ENCODE measurements around the gene ARPC3. TPM values are rescaled to one million over a fixed set of nuclear protein-coding genes. Genes with fewer than 3 reads are reported as not detected.
"Not testable (repeated sequence)": the region's sequence is repeated elsewhere in the genome, so short reads cannot be mapped to it uniquely, and the experiment has no call there.

ARPC3 gene
- total RNA-seq, 1 donor from 2014 or later, result 230 TPM

DNA sequence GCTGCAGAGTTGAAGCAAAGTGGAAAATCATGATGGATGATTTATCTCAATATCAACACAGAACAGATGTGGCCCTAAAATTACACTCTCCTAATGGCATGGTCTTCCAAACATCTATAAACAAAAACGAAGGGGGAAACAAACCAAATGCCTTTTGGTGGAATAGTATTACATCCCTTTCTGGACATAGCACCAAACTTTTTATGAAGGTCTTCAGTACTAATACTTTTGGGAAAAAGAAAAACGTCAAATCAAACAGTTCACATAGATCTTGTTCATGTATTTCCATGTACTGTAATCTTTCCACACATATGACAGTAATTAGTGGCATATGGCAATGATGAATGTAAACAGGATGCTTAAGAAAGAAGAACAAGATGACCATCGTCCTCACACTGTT is 23.7 kb downstream of the ARPC3 start:
- H3K27me3 Mint-ChIP-seq (ENCODE audit: unreplicated experiment), result no peaks in the 10 kb centered on the region
- H3K4me1 Mint-ChIP-seq (ENCODE audit: unreplicated experiment), result no peaks in the 10 kb centered on the region
- no peak overlapping the region for H3K27ac Mint-ChIP-seq (ENCODE audit: unreplicated experiment)
- no peak overlapping the region for H3K4me3 Mint-ChIP-seq (ENCODE audit: unreplicated experiment)
- no peak for DNase-seq (ENCODE audit: low spot score)
- no peaks in the 10 kb centered on the region for H3K9me3 Mint-ChIP-seq (ENCODE audit: unreplicated experiment)
- H3K36me3 Mint-ChIP-seq (ENCODE audit: low read depth, unreplicated experiment), result no peaks in the 10 kb centered on the region
- no peak for TF ChIP-seq CTCF (IDR thresholded peaks at IDR 0.05; ENCODE audit: unreplicated experiment)

GRCh38 chr12:110424237-110424636 is 25.9 kb downstream of the ARPC3 start:
- no peaks in the 10 kb centered on the region for H3K36me3 Mint-ChIP-seq (ENCODE audit: low read depth, unreplicated experiment)
- H3K4me1 Mint-ChIP-seq (ENCODE audit: unreplicated experiment), result no peaks in the 10 kb centered on the region
- DNase-seq (ENCODE audit: low spot score), result no peak
- TF ChIP-seq CTCF (IDR thresholded peaks at IDR 0.05; ENCODE audit: unreplicated experiment), result no peak
- H3K9me3 Mint-ChIP-seq (ENCODE audit: unreplicated experiment), result no peaks in the 10 kb centered on the region
- no peak overlapping the region for H3K27ac Mint-ChIP-seq (ENCODE audit: unreplicated experiment)
- no peak overlapping the region for H3K4me3 Mint-ChIP-seq (ENCODE audit: unreplicated experiment)
- H3K27me3 Mint-ChIP-seq (ENCODE audit: unreplicated experiment), result no peaks in the 10 kb centered on the region

- no peak for DNase-seq (ENCODE audit: low spot score)
- no peak for TF ChIP-seq CTCF (IDR thresholded peaks at IDR 0.05; ENCODE audit: unreplicated experiment)
- Mint-ChIP-seq H3K9me3 (ENCODE audit: unreplicated experiment) (no peaks in the 10 kb centered on the region), H3K4me3 (ENCODE audit: unreplicated experiment) (no peak overlapping the region), H3K27ac (ENCODE audit: unreplicated experiment) (no peak overlapping the region), H3K27me3 (ENCODE audit: unreplicated experiment) (no peaks in the 10 kb centered on the region), H3K36me3 (ENCODE audit: low read depth, unreplicated experiment) (no peaks in the 10 kb centered on the region), H3K4me1 (ENCODE audit: unreplicated experiment) (peaks cover 8% of the 10 kb centered on the region)
Observed at GRCh38 chr12:110421701-110422100, 28.4 kb downstream of the ARPC3 start.

DNA sequence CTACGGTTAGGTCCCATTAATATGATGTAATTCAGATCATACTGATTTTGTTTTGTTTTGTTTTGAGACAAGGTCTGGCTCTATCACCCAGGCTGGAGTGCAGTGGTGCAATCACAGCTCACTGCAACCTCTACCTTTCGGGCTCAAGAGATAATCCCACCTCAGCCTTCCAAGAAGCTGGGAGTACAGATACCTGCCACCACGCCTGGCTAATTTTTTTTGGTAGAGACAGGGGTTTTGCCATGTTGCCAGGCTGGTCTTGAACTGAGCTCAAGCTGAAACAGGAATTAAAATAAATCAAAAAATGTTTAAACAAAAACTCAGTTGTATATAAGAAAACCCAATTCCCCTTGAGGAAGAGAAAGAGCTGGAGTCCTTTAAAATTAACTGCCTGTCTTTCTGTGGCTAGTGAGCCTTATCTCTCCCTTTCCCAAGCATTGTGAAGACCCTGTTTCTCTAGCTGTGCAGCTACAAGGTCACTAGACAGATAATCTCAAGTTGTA is 28.9 kb downstream of the ARPC3 start:
- Mint-ChIP-seq H3K27ac (ENCODE audit: unreplicated experiment) (no peak overlapping the region), H3K4me3 (ENCODE audit: unreplicated experiment) (no peak overlapping the region), H3K9me3 (ENCODE audit: unreplicated experiment) (no peaks in the 10 kb centered on the region), H3K4me1 (ENCODE audit: unreplicated experiment) (peaks cover 8% of the 10 kb centered on the region), H3K36me3 (ENCODE audit: low read depth, unreplicated experiment) (no peaks in the 10 kb centered on the region), H3K27me3 (ENCODE audit: unreplicated experiment) (no peaks in the 10 kb centered on the region)
- no peak for TF ChIP-seq CTCF (IDR thresholded peaks at IDR 0.05; ENCODE audit: unreplicated experiment)
- no peak for DNase-seq (ENCODE audit: low spot score)

- H3K36me3 Mint-ChIP-seq (ENCODE audit: low read depth, unreplicated experiment); H3K4me3 Mint-ChIP-seq (ENCODE audit: unreplicated experiment); H3K27me3 Mint-ChIP-seq (ENCODE audit: unreplicated experiment); H3K4me1 Mint-ChIP-seq (ENCODE audit: unreplicated experiment); H3K27ac Mint-ChIP-seq (ENCODE audit: unreplicated experiment); DNase-seq (ENCODE audit: low spot score); H3K9me3 Mint-ChIP-seq (ENCODE audit: unreplicated experiment): not testable (repeated sequence)
Observed at GRCh38 chr12:110420644-110421043, 29.5 kb downstream of the ARPC3 start.

DNA sequence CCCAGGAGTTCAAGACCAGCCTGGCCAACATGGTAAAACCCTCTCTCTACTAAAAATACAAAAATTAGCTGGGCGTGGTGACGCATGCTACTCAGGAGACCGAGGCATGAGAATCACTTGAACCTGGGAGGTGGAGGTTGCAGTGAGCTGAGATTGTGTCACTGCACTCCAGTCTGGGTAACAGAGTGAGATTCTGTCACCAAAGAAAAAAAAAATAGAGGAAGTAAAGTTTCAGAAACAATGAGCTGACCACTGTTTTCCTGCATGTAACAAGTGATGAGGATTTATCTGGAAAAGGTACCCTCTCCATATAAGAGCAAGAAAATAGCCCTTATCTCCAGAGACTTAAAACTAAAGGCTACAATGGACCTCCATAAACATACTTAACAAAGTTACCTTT is 33.0 kb downstream of the ARPC3 start:
- not testable (repeated sequence) for H3K4me1 Mint-ChIP-seq (ENCODE audit: unreplicated experiment); H3K4me3 Mint-ChIP-seq (ENCODE audit: unreplicated experiment); DNase-seq (ENCODE audit: low spot score); H3K27me3 Mint-ChIP-seq (ENCODE audit: unreplicated experiment); H3K36me3 Mint-ChIP-seq (ENCODE audit: low read depth, unreplicated experiment); H3K9me3 Mint-ChIP-seq (ENCODE audit: unreplicated experiment)
- H3K27ac Mint-ChIP-seq (ENCODE audit: unreplicated experiment), result peak overlapping the region; percentile 5

DNA sequence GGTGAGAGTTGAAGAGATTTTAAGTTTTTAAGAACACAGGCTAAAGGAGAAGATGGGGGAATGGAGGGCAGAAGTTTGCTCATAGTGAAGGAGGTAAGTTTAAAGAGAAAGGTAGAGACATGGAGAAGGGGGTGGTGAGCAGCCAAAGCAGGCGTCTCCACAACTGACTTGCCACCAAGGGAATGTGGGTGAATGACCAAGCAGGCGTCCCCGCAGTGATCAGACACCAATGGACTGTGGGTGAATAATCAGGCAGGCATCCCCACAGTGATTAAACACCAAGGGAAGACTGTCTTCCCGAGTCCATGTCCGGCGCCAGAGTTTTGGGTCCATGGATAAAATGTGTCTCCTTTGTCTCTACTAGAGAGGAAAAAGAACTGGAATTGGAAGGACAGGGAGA is 40.1 kb downstream of the ARPC3 start:
- not testable (repeated sequence) for DNase-seq (ENCODE audit: low spot score); H3K36me3 Mint-ChIP-seq (ENCODE audit: low read depth, unreplicated experiment); H3K27me3 Mint-ChIP-seq (ENCODE audit: unreplicated experiment); H3K4me3 Mint-ChIP-seq (ENCODE audit: unreplicated experiment); H3K4me1 Mint-ChIP-seq (ENCODE audit: unreplicated experiment); H3K9me3 Mint-ChIP-seq (ENCODE audit: unreplicated experiment); H3K27ac Mint-ChIP-seq (ENCODE audit: unreplicated experiment)

- DNase-seq (ENCODE audit: low spot score), result not testable (repeated sequence)
Observed at GRCh38 chr12:110405126-110405662, 44.9 kb downstream of the ARPC3 start.

More at GRCh38 chr12:110405126-110405662, 44.9 kb downstream of the ARPC3 start:
- H3K27me3 Mint-ChIP-seq (ENCODE audit: unreplicated experiment); H3K4me3 Mint-ChIP-seq (ENCODE audit: unreplicated experiment); H3K9me3 Mint-ChIP-seq (ENCODE audit: unreplicated experiment); H3K36me3 Mint-ChIP-seq (ENCODE audit: low read depth, unreplicated experiment); H3K27ac Mint-ChIP-seq (ENCODE audit: unreplicated experiment): not testable (repeated sequence)
- peaks cover 12% of the 10 kb centered on the region for H3K4me1 Mint-ChIP-seq (ENCODE audit: unreplicated experiment)
